HTERT RPE-1 (cell line): ENCODE results near the gene IL17F.
"Not testable (repeated sequence)": the region's sequence is repeated elsewhere in the genome, so short reads cannot be mapped to it uniquely, and the experiment has no call there.

ENCODE experiments used
- in situ Hi-C: fragments of 300-500 bp; cut with MboI; formaldehyde crosslinking; loops from 4 replicates; pipeline ENCODE4 v1.14.3; 2020; ENCODE audit warnings: low sequenced_read_pairs

IL17F gene

DNA sequence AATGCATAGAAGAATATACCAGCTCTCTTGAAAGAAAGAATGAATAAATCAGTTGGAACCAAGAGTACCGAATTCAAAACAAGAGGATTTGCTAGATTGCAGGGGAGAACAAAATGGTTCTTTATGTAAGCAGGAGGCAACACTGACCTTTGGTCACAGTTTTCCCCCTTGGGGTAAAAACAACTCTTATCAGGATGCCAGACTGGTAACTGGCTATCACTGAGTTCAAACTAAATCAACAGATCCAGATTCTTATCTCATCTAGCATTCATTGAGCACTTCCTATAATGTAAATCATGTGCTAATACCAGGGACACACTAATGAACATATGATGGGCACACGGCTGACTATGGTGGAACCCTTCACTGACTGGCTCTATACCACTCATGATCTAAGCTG lies 4.8 kb upstream of the IL17F start:
- in situ Hi-C loops = no loop called here

DNA sequence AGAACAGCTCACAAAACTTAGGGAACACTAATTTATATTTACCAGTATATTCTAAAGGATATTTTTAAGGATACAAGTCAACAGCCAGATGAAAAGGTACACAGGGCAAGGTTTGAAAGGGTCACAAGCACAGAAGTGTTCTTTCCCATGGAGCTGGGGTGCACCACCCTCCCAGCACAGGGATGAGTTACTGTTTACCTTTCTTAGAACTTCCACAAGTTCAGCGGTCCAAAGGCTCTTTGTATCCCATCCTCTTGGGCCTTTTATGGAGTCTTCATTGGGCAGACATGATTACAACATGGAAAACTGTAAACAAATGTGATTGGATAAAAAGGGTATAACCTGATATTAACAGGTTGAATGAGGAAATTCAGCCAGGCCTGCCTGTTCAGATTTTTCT lies 1.1 kb upstream of the IL17F start:
- in situ Hi-C loops = no loop called here

DNA sequence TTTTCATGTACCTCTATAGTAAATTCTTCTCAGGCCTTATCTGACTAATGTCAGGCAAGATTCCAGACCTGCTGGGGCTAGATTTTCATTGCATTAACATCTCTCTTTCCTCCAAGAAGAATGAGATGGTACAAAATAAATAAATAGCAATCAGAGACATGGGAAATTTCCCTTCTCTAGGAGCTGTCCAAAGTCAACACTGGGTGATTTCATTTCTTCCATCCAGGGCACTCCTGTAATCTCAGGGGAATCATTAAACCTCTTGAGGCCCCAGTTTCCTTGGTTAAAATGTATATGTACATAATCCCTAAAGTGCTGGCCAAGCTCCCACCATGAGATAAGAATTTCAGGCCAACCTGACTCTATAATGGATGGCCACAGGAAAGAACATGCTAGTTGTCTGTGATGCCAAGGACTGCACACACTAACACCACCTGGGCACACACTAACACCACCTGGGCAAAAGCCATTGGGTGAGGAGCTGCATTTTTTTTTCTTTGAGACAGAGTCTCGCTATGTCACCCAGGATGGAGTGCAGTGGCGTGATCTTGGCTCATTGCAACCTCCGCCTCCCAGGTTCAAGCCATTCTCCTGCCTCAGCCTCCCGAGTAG lies 912 bp downstream of the IL17F start:
- in situ Hi-C loops = no loop called here

DNA sequence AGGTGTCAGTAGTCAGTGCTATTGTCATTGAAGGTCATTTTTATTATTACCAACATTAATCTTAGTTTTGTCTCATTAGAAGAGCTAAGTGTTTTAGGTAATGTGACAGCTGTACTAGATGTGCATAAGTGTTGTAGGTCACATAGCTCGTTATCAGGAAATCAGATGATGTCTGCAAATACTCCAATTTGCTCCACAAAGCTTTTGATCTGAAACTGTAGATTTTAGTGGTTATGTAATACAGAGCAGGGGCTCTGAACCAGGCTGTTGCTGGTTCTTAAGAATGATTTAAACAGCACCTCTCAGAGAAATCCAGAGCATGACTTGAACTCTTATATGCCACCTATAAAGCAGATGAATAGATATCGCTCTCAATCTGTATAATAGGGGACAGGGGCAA lies 2.5 kb downstream of the IL17F start:
- in situ Hi-C loops = no loop called here

DNA sequence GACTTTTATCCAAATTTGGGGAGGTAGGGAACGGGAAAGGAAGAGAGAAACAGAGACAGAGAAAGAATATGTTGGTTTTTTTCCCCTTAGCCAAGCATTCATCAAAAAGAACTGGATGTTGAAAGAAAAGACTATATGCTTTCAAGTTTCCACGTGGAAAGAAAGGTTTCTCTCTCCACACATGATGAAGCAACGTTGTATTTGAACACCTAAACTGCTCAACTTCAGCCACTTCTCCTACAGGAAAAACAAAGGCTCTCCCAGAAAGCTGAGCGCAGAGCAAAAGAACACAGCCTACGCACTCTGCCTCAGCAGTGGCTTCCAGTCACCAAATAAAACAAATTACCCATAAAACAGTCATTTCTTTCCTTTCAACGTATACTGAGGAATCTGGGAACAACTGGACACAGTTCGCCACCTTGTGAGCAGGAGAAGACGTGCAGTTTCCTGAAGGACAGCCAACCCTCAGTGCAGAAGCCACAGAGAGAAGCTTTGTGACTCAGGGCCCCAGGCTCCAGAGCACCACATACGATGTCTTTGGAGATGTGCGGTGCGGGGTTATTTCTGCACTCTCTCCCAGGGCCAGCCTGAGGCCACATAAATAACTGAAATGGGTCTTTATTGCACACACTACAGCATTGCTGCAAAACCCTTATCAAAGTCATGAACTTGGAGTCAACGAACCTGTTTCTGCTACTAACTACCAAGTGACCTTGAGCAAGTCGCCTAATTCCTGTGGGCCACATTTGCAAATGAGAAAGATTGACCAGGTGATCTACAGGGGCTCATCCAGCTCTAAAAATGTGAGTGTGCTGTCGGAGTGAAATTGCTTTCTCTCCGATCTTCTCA lies 10.1 kb downstream of the IL17F start:
- in situ Hi-C loops = no loop called here

DNA sequence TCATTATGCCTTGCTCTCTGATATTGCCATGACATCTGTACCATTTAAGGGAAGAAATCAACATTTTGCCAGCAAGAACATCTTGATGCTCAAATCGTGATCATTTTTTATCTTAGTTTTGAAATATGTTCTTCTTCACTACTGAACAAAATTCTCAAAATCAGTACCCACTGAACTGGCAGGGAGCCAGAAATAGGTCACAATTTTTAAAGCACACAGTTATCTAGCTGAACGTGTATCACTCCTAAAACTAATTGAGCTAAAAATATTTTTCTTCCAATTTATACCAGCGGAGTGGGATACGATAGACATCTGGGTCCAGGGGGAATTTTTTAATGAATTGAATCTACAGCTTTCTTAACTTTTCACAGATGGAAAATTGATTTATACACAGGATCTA lies 11.3 kb downstream of the IL17F start:
- in situ Hi-C loops = no loop called here

DNA sequence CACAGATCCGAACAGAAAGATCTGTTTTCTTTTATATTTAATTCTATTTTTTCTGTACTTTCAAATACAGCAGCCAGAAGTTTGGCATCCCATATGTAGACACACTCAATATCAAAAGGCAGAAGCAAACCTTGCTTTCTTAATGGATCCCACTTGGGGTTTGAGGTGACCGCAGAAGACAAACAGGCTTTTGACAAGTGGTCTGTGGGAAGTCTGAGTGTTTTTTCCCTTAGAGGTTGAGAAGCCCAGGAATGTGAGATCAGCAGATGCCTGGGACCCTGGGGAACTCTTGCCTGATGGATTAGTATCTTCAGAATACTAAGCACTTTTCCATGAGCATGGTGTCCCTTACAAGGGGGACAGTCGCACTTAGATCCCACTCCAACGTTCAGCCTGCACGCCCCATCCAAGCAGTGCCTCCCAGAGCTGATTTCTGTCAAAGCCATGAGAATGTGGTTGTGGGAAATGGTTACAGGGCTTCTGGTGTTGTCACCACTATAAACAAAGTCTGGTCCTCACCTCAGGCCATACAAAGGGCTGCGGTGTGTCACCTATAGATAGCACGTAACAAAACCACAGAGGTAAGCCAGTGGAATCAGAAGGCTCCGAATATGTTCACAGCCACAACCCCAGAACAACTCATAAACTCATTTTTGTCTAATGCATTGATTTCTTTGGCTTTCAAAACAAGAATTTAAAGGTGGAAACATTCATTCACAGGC lies 12.7 kb downstream of the IL17F start:
- in situ Hi-C loops = no loop called here

DNA sequence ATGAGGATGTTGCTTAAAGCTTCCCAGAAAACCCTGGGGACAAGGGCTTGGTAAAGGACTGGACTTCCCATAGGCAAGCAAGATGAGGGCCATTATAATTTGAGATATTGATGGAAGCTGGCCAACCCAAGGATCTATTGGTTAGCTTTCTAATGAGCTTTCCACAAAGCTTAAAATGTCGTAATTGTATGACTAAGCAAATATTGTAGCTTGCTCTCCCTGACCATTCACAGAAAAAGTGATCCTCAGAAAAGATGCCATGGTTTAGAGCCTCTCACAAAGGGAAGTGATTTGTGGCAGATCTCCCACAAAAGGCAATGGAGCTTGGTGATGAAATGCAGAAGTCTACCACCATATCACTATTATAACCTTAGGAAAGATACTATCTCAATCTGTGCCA lies 13.6 kb downstream of the IL17F start:
- in situ Hi-C loops = no loop called here

DNA sequence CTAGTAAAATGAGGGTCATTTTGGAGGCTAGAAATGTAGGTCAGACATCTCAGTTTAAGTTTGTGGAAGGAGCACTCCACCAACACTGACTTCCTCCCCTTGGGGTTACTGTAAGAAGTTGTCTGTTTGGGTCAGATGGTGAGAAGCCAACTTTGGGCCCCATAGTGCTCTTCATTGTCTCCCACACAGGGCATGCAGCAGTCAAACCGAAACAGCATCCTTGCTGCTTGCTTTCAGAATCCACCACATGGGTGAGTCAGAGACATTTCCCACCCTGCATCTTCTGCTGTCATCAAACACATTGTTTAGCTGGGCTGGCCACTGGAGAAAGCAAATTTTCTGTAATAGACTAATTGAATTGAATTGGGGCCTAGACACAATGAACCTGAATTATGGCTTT lies 16.8 kb downstream of the IL17F start:
- in situ Hi-C loops = no loop called here

DNA sequence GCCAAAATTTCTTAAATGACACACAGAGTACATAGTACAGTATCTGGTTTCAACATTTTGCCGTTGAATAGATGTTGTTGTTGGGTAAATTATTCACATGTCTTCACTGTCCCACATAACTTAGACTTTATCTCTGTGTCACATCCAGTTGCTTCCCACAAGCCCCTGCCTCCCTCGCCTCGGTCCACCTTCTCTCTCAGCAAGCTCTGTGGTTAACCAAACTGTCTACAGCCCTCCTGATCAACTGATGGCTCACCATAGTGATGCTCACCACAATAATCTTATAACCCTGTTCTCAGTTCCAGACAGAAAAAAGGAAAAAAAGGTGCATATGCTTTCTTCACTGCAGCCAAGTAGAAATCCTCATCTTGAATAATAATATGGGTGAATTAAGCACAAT lies 23.0 kb downstream of the IL17F start:
- in situ Hi-C loops = no loop called here

DNA sequence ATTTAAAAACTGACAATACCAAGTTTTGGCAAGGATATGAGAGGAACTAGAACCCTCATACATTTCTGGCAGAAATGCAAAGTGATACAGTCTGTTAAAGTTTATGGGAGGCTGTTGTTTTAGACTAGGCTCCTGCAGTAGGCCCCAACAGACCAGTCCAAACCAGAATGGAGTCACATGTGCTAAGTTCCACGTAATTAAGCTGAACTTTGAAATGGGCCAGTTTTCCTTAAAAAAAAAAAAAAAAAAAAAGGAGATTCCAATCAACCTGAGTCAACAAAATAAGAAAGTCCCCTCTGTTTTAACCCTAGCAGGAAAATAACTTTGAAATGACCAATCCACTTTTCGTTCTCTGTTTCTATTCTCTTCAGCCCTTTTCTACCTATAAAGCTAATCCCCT lies 26.5 kb downstream of the IL17F start:
- in situ Hi-C loops = no loop called here

DNA sequence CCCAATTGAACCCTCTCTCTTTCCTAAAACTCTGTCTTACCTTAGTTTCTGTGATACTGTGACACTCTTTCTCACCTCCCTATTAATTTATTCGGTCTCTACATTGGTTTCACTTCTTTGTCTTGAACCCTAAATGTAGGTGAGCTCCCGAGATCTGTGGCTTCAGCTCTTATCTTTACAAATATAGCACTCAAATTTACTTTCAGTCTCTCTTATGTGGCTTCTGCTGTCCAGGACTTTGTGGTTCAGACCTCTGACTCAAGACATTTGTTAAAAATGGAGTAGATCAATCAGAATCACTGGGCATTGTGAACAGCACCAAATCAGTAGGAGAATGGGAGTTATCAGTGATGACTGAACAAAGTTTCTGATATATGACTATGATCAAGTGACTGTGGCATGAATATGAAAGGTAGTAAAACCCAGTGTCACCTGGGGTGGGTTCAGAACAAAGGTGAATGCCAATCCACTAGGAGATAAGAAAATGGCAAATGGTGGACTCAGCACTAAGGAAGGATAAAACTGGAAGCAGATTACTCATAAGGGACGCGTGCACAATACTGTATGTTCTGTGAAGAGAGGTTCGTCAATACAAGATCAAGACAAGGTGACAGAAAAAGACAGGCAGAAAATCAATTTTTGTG lies 27.2 kb downstream of the IL17F start:
- in situ Hi-C loops = no loop called here

DNA sequence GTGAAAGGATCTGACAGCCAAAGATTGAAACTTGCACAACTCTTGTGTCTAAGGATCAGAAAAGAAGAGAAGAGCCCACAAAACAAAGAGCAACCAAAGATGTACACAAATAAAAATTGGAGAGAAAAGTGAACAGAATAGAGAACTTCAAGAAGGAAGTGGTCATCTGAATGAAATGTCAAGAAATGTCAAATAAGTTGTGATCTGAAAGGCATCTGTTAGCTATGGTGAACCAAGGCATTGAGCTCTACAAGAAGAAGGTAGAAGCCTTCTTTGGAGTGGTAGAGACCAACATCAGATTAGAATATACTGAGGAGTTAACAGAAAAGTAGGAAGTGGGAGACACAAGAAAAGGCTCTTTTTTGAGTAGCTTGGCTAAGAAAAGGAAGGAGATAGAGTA lies 28.5 kb downstream of the IL17F start:
- in situ Hi-C loops = no loop called here

DNA sequence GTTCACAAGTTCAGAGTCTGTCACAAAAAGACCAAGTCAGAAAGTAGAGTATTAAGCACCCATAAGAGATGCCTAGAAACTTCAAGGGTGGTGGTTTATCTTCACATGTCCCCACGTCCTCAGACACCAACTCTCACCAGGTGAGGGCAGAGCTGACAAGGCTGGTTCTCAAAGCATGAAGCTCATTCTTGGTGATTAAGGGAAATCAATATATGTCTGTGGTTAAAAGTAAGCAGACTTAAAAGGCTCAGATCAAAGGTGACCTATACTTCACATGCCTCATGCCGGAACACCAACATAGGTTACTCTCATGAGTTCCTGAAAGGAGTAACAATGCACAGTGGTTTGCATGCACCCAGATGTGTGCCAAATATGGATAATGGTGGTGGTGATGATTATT lies 31.2 kb downstream of the IL17F start:
- in situ Hi-C loops = no loop called here

DNA sequence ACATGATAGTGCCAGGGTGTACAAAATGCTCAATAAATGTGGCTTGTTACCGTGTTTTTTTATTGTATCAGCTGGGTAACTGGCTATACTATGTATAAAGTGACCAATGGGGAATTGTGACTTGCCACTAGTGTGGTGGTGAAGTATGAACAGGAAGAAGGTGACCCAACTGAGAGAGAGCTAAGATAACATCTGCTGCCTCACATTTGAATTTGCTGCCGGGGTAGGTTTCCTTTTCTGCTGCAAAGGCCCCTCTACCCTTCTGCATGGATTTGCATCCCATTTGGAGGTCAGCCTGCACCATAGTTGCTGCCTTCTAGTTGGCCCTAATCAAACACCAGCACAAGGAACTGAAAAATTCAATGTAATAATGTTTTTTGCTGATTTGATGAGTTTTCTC lies 34.1 kb downstream of the IL17F start:
- in situ Hi-C loops = no loop called here

DNA sequence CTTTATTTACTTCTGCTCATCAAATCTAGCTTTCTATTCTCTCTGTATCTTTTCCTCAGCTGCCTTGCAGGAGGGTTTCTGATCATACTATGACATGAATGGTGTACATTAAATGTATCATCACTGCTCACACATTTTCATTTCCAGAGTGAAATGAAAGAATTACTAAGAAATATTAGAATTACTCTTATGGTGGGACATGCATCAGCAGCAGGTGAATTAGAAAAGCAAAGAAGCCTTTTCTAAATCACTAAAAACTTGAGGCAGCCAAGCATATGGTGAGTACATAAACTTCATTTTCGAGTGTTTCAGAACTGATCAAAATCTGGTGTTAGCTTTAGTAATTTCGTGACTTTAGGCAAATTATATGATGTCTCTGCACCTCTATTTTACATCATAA lies 34.5 kb downstream of the IL17F start:
- in situ Hi-C loops = no loop called here

DNA sequence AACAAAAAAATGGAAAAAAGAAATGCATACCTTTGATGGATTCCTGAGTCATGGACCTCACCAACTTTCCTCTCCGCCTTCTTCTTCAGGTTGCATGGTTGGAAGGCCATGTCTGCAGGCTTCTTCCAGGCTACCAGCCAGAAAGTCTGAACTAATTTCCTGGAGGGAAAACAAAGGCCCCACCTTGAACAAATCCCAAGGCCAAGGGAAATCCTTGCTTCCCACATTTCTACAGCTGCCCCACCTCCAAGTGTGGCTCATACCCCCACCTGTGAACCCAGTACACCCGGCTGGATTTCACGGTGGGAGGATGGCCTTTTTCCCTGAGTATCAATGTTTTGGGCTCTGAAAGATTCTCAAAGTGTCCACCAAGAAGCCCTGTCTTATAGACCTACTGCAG lies 35.7 kb downstream of the IL17F start:
- in situ Hi-C loops = no loop called here

DNA sequence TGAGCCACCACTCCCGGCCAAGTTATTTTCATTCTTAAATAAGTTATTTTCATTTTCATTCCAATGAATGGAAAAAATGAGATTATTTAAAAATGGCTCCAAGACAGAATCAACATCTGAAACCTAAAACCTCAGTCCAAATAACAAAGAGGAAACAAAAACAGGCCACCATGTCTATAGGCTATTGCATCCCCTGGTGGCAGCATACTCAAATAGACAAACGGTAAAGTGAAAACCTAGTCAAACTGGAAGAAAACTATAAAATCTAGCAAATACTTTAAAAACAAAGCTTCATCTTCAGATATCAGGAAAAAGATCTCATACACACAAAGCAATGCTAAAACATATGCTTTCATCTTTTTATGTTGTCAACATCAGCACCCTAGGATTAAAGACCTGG lies 37.2 kb downstream of the IL17F start:
- in situ Hi-C loops = no loop called here

DNA sequence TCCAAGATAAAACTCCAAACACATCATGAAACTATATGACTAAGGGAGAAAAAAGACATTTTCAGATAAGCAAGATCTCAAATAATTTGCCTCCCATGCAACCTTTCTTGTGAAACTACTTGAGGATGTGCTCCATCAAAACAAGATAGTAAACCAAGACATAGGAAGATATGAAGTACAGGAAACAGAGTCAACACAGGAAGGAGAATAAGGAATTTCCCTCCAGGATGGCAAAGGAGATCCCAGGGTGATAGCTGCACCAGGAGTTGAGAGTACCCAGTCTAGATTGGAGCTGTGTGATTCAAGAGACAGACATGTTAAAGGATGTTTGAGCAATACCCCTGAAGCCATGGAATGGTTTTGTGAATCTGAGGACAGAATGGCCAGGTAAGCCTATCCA lies 42.8 kb downstream of the IL17F start:
- in situ Hi-C loops = no loop called here

DNA sequence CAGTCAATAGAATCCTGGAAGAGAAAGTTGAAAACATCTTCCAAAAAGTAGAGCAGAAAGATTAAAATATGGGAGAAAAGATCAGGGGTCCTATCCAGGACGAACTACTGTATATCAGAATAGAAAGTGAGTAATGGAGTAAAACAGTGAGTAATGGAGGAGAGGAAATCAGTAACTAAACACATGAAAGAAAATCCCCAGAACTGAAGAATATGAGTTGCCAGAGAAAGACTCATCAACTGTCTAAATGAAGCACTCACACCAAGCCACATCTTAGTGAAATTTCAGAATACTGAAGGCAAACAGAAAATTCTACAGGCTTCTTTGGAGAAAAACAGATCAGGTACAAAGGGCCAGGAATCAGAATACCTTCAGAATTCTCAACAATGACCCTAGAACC lies 43.3 kb downstream of the IL17F start:
- in situ Hi-C loops = no loop called here

DNA sequence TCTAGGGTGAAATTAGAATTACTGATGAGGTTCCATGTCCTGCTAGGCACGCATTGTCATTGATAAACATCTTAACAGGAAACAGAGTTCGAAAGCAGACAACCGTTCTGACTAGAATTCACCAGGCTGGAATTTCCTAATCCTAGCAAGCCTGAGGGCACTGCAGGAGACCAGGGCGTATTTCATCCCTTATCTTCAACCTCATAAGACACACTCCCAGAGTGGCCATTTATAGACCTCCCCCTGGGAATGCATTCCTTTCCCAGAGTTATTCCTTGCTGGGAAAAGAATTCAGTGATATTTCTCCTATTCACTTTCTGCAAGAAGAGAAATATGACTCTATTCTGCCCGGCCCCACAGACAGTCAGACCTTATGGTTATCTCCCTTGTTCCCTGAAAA lies 44.2 kb downstream of the IL17F start:
- in situ Hi-C loops = not testable (repeated sequence)

DNA sequence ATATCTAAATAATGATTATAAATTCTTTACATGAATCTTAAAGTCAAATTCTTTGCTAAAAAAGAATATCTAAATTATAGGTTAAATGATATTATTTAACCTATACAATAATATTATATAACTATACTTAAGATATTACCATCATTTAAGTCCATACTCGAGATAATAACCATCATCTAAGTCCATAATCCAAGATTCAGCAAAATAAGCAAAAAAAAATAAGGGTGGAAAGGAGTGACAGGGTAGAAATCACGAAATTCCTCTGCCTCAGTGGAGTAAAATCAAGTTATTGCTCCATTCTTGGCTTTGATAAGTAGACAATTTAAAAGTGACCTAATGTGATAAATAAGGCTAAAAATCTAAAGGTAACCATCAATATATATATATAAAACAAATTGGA lies 48.4 kb downstream of the IL17F start:
- in situ Hi-C loops = no loop called here
